SJSA1 (cell line): ENCODE data around the gene DGCR6L. TPM values are rescaled to one million over a fixed set of nuclear protein-coding genes. Genes with fewer than 3 reads are reported as not detected.
"Not testable (repeated sequence)": the region's sequence is repeated elsewhere in the genome, so short reads cannot be mapped to it uniquely, and the experiment has no call there.

Experiments used
- DNase-seq, 2 experiments: peaks; one replicate each; pipeline ENCODE4 v3.0.0-alpha.2; 2015 to 2020; ENCODE audit warnings: low spot score in 2 of 2, low read depth in 1 of 2
- H3K27ac ChIP-seq: fragments of 250-450 bp; sonication (Bioruptor Pico); 2 replicates; pipeline ENCODE4 v1.5.1; 2020; ENCODE audit warnings: mild to moderate bottlenecking, moderate library complexity
- H3K27me3 ChIP-seq: fragments of 250-450 bp; sonication (Bioruptor Pico); replicated peaks from 2 replicates; pipeline ENCODE4 v1.5.1; 2020; ENCODE audit warnings: mild to moderate bottlenecking, moderate library complexity
- H3K36me3 ChIP-seq: fragments of 250-450 bp; sonication (Bioruptor Pico); 2 replicates; pipeline ENCODE4 v1.5.1; 2020; ENCODE audit warnings: mild to moderate bottlenecking
- H3K4me1 ChIP-seq: fragments of 250-450 bp; sonication (Bioruptor Pico); replicated peaks from 2 replicates; pipeline ENCODE4 v1.6.1; 2021; ENCODE audit warnings: mild to moderate bottlenecking
- H3K4me3 ChIP-seq: fragments of 250-450 bp; sonication (Bioruptor Pico); 2 replicates; pipeline ENCODE4 v1.5.1; 2020; ENCODE audit warnings: mild to moderate bottlenecking
- H3K9me3 ChIP-seq: fragments of 250-450 bp; sonication (Bioruptor Pico); replicated peaks from 2 replicates; pipeline ENCODE4 v1.5.1; 2020; ENCODE audit warnings: mild to moderate bottlenecking
- total RNA-seq: library from RNA; depleted of rRNA; stranded (reverse); fragments of >200 nt; shearing (Covaris generic); gene quantifications from 2 replicates; pipeline ENCODE4 v1.2.3, GENCODE V29; 2014

DGCR6L gene
- total RNA-seq, 1 experiment from 2014 or later: 101 TPM

DNA sequence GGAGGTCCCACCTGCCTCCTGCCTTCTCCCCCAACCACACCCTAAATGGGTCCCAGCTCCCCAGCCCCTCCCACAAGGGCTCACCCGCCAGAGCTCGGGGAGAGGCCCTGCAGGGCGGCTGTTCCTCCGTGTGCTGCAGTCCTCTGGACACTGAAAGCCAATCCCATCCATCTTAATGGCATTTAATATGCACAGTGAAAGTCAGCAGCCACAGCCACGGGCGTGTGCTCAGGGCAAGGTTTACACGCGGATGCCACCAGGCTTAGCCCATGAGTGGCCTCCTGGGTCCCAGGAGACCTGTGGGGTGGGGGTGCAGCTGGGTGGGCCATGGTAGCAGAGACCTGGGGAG lies 33.6 kb downstream of the DGCR6L start:
- not testable (repeated sequence) for DNase-seq, H3K27ac ChIP-seq, H3K4me1 ChIP-seq, H3K36me3 ChIP-seq, H3K27me3 ChIP-seq, H3K4me3 ChIP-seq, H3K9me3 ChIP-seq

DNA sequence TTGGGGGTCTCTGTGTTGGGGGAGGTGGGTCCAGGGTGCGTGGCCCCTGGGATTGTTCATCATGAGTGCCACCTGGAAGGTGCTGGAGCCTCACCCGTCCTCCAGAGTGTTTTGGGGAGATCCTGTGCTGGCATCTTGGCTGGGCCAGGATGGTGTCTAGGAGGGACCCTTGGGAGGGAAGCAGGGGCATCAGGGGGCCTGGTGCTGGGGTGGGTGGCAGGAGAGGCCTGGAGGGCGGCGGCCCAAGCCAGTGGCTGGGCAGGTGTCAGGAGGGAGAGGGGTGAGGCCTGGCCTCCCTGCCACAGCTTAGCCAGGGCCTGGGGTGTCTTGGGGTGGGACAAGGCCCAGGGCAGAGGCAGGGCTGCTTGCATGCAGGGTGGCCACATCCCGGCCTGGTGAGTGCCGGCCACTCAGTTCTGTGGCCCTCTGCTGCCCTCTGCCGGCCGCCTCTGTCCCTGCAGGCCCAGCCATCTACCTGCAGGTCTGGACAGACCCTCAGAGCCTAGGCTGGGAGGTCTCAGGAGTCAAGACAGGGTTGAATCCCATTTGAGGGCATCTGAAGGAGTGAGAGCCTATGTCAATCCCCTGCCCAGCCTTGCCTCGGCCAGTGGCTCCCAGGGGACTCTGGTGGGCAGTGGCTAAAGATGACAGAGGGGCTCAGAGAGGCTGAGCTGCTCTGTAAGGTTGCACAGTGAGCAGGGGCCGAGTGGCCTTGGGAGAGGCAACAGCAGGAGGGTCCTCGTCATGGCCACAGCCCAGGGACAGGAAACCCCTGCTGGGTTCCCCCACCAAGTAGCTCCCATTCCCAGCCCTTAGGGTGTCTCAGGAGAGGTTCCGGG lies 34.2 kb downstream of the DGCR6L start:
- H3K9me3 ChIP-seq, H3K27ac ChIP-seq, H3K36me3 ChIP-seq, H3K4me3 ChIP-seq, H3K4me1 ChIP-seq, H3K27me3 ChIP-seq: not testable (repeated sequence)
- peak; percentile 46 to 82 for DNase-seq

DNA sequence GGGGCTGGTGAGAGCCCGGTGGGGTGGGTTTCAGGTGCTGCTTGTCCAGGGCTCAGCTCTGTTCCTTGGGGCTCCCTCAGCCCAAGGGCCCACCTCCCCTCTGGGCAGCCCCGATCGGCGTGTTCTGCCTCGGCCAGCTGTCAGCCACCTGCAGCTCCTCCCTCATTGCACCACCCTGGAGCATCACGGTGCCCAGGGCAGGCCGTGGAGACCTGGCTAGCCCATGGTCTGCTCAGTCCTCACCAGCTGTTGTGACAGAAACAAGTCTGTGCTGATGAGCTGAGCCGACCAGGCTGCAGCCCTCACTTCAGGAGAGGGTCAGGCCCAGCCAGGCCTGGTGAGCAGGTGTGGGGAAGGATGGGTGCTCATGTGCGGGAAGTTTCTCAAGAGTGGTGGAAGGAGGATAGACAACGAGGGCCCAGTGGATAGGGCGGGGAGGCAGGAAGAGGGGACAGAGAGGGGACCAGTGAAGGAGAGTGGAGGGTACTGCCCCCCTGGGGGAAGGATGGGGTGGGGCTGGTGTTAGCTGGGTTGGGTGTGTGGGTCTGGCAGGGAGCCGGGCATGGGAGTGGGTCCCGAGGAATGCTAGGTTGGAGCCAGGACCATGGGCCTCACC lies 35.3 kb downstream of the DGCR6L start:
- no peaks in the 10 kb centered on the region for H3K9me3 ChIP-seq
- H3K27me3 ChIP-seq: no peaks in the 10 kb centered on the region
- H3K4me3 ChIP-seq: no peak overlapping the region
- H3K36me3 ChIP-seq: no peaks in the 10 kb centered on the region
- H3K27ac ChIP-seq: no peak overlapping the region
- no peak for DNase-seq
- no peaks in the 10 kb centered on the region for H3K4me1 ChIP-seq

DNA sequence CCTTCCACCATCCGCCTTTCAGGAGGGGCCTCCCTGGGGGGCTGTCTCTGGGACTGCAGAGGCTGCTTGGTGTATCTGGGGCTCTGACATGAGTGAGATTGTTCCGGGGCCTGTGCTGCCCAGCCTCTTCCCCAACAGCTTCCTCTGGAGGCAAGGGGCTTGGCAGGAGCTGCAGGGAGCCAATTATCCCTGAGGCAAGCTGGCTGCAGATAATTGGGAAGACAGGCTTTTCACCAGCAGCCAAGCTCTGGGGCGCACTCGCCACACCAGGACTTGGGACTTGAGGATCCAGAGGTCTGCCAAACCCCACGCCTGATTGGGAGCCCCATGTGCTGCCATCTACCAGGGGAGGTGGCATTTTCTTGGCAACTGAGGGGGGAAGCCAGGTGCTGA lies 36.2 kb downstream of the DGCR6L start:
- Histone ChIP-seq H3K36me3 (no peaks in the 10 kb centered on the region), H3K4me3 (no peak overlapping the region), H3K27me3 (no peaks in the 10 kb centered on the region), H3K9me3 (no peaks in the 10 kb centered on the region), H3K4me1 (no peaks in the 10 kb centered on the region), H3K27ac (no peak overlapping the region)
- no peak for DNase-seq

DNA sequence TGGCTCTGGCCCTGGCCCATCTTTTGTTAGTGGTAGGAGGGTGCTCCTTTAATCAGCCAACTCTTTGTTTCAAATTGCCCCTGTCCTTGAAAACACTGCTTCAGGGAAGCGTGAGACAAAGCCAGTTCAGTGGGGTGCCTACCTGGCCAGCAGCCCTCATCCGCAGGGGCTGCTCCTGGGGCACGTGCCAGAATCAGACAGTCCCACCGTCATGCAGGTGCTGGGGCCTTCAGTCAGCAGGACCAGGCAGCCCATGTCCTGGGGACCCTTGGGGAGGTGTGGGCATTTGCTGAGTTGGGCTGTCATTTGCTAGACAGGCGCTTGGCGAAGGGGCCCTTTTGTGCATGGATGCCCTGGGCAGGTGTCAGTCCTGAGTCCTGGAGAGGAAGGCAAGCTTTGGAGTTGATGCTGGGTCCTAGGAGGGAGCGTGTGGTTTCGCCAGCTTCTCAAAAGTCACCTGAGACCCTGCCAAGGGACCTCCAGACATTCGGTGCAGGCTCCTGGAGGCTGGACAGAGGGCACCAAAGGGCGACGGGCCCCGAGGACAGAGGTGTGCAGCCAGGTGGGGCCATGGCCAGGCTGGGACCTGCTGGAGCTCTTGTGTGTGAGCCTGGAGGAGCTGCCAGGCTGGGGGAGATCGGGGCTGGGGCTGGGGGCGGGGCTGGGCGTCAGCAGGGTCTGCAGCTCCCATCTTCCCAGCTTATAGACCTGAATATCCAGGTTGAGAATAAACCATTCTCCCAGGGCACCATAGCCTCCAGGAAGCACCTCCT lies 36.8 kb downstream of the DGCR6L start:
- H3K27me3 ChIP-seq: no peaks in the 10 kb centered on the region
- no peaks in the 10 kb centered on the region for H3K9me3 ChIP-seq
- no peaks in the 10 kb centered on the region for H3K36me3 ChIP-seq

DNA sequence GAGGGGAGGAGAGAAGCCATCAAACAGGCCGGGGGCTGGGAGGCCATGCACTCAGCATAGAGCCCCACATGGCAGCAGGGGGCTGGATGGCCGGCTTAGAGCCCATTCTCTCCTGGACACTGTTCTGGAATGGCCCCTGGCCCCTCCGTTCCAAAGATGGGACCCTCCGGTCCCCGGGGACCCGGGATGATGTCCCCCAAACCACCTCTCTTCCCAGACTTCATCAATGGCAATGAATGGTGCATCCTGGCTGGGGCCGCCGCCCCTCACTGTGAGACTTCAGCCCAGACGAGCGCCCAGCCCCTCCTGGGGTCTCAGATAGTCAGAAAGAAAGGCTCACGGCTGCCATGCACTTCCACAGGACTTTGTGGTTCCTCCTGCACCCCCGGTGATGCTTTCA lies 38.0 kb downstream of the DGCR6L start:
- H3K4me1 ChIP-seq: no peaks in the 10 kb centered on the region
- H3K27ac ChIP-seq: no peak overlapping the region
- no peaks in the 10 kb centered on the region for H3K27me3 ChIP-seq
- no peaks in the 10 kb centered on the region for H3K36me3 ChIP-seq
- no peaks in the 10 kb centered on the region for H3K9me3 ChIP-seq
- no peak overlapping the region for H3K4me3 ChIP-seq
- no peak for DNase-seq

More for the DNA sequence above, 36.8 kb downstream of the DGCR6L start:
- Histone ChIP-seq H3K4me3 (no peak overlapping the region), H3K4me1 (no peaks in the 10 kb centered on the region), H3K27ac (no peak overlapping the region)
- DNase-seq: no peak

DNA sequence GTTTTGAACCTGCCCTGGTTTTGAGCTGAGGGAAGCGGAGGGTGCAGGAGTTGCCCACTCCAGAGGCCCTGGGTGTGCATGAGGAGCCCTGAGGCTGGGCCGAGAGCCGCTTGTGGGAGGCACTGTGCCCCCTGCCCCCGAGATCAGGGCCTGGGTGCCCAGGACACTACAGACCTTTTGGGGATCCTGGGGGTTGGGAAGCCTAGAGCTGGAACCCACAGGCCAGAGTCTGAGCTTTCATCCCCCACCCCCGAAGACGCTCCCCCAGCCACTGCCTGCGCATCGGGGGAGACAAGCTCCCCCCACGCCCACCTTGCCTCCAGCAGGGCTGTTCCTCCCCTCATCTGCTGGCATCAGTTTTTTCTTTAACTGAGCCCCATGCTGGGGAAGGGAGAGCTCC lies 38.4 kb downstream of the DGCR6L start:
- DNase-seq, H3K9me3 ChIP-seq: not testable (repeated sequence)

DNA sequence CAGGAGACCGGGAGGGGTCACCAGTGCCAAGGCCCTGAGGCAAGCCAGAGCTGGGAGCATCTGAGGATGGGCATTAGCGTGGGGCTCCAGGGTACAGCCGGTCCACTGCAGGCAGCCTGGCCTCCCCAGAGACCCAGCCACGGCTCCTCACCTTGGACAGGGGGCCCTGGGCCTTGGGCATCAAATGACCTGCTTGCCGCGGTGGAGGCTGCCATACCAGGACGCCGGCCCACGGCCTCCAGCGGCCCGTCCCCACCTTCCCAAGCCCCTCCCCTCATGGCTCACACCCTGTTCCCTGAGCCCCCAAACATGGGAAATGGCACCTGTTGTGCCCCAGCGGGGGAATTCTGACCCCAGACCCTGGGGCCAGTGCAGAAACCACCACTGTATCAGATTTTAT lies 39.0 kb downstream of the DGCR6L start:
- Histone ChIP-seq H3K27me3 (no peaks in the 10 kb centered on the region), H3K36me3 (no peaks in the 10 kb centered on the region), H3K4me3 (no peak overlapping the region), H3K9me3 (no peaks in the 10 kb centered on the region), H3K4me1 (no peaks in the 10 kb centered on the region), H3K27ac (no peak overlapping the region)
- DNase-seq: no peak

More for the DNA sequence above, 38.4 kb downstream of the DGCR6L start:
- not testable (repeated sequence) for H3K27ac ChIP-seq, H3K4me3 ChIP-seq, H3K36me3 ChIP-seq, H3K27me3 ChIP-seq, H3K4me1 ChIP-seq

DNA sequence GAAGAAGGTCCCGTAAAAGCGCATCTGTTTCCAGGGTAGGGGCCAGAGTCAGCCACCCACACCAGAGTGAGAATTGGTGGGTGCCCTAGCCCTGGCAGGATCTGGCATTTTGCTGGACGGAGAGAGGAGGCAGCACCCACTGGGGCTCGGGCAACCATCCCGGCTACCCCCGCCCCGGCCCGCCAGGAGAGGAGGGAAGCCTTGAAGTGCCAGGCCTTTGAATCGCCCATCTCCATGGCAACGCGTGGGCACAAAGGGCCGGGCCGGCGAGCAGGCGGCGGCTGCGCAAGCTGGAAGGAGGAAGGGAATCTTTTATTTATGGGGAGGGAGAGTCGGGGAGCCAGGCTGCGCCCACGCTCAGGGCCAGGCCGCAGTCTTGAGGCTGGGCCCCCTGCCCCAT lies 39.7 kb downstream of the DGCR6L start:
- H3K27ac ChIP-seq, H3K36me3 ChIP-seq, DNase-seq, H3K4me3 ChIP-seq, H3K9me3 ChIP-seq, H3K4me1 ChIP-seq, H3K27me3 ChIP-seq: not testable (repeated sequence)

DNA sequence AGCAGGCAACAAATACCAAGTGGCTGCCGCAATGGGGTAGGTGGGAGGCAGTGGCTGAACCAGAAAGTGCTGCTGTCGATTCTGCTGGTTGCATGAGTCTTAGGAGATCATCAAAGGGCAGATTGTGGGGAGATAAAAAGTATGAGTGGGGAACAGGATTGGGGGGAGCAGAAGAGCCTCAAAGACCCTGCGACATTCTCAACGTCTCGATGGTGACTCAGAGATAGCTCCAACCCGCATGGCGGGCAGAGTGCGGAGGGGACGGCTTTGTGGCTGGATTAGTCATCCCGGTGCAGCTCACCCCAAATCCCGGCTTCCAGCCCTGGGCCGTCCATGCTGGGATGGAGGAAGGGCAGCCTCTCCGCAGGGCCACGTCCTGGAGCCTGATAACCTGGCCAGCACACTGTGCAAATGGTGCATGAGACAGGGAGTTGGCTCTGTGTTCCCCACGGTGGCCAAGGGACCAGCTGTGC lies 40.2 kb downstream of the DGCR6L start:
- Histone ChIP-seq H3K36me3 (no peaks in the 10 kb centered on the region), H3K4me3 (no peak overlapping the region), H3K27ac (no peak overlapping the region), H3K27me3 (no peaks in the 10 kb centered on the region), H3K4me1 (no peaks in the 10 kb centered on the region), H3K9me3 (no peaks in the 10 kb centered on the region)
- no peak for DNase-seq

DNA sequence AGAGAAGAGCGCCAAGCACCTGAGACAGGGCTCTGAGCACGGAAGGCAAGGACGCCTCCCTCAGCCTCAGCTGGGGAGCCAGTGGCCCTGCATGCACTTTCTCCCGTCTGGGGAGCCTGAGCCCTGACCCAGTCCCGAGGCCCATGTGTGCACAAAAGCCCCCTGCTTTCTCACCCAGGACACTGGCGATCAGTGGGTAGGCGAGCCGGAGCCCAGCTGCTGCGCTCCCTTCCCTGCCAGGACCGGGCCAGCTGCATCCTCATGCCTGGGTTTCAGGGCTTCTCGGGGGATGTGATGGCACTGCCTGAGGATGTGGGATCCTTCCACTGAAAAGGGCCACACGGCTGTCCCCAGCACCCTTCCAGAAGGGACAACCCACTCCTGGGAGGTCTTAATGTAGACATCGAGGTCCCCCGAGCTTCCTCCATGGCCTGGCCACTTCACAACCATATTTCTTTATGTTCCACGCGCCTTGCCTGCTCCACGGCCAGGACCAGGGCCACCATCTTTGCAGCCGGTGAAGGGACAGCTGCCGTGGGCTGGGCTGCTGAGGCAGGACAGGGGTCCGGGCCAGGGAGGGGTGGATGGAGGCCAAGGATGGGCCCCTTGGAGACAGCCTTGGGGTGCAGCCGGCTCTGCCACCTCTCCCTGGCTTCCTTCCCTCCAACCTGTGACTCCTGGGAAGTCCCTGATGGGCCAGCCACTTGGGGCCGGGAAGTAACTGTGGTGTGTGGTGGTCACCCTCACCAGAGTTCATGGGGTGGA lies 41.0 kb downstream of the DGCR6L start:
- not testable (repeated sequence) for H3K9me3 ChIP-seq, H3K27ac ChIP-seq, H3K36me3 ChIP-seq, H3K4me3 ChIP-seq, DNase-seq, H3K27me3 ChIP-seq, H3K4me1 ChIP-seq

DNA sequence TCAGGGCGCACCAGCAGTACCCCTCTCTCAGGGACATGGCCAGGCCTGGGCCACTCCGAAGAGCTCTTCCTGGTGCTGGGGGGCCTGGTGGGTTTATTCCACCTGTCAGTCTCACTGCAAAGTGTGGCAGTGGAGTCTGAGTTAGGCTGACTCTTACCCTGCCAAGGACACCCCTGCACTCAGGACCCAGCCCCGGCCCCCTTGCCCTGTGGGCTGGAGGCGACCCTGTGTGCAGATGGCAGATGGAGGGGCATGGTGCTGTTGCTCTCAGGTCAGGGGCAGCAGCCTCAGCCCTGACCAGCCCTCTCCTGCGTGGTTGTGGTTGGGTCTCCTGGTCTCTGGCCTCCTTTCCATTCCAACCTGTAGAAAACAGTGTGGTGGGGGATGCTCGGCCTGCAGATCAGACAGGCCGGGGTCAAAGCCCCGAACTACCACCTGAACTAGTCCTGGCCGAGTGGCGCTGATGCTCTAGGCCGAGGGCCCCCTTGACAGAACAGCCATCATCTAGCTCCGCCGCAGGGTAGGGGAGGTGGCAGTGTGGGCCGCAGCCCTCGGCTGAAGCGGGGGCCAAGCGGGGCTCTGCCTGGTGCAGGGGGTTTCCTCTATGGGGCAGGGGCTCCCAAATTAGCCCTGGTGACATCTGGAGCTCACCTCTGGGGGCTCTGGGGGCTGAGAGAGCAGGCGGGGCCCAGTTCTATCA lies 41.8 kb downstream of the DGCR6L start:
- DNase-seq, H3K9me3 ChIP-seq, H3K4me3 ChIP-seq, H3K27ac ChIP-seq, H3K27me3 ChIP-seq, H3K36me3 ChIP-seq, H3K4me1 ChIP-seq: not testable (repeated sequence)

DNA sequence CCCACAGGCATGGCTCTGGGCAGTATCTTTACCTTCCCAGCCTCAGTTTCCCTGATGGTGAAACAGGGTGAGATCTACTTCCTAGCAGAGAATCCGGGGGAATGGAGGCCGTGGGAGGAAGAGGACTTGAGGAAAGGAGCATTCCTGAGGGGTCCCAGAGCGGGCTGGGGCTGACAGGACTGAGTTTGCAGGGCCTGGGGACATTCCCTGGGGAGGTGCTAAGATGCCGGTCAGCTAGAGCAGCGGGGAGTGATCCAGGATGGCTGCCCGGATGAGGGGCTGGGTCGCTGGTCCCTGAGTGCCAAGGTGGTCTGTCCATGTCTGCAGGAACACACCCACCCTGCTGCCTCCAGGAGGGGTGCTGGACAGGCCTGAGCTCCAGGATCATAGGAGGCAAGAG lies 43.4 kb downstream of the DGCR6L start:
- H3K36me3 ChIP-seq: no peaks in the 10 kb centered on the region
- no peak for DNase-seq
- H3K9me3 ChIP-seq: no peaks in the 10 kb centered on the region
- H3K4me3 ChIP-seq: no peak overlapping the region
- no peaks in the 10 kb centered on the region for H3K4me1 ChIP-seq
- no peaks in the 10 kb centered on the region for H3K27me3 ChIP-seq
- no peak overlapping the region for H3K27ac ChIP-seq
